Neuron (in vitro differentiated cells): Measurements from ENCODE around the gene NEDD4L.
A peak's percentile ranks its signal among the peaks of the same experiment; 100 is the strongest.

Experiments
- H2AFZ ChIP-seq: one replicate; pipeline ENCODE4 v1.6.1; 2013; ENCODE audit warnings: low read depth, mild to moderate bottlenecking, inconsistent platforms, low read length, moderate library complexity
- H3K27me3 ChIP-seq: one replicate; pipeline ENCODE4 v1.6.1; 2013; ENCODE audit warnings: low read length; ENCODE audit not compliant: insufficient read depth
- H3K36me3 ChIP-seq: one replicate; pipeline ENCODE4 v1.6.1; 2013; ENCODE audit warnings: low read length; ENCODE audit not compliant: insufficient read depth
- H3K4me1 ChIP-seq: one replicate; pipeline ENCODE4 v1.6.1; 2013; ENCODE audit warnings: low read length; ENCODE audit not compliant: insufficient read depth
- H3K4me3 ChIP-seq: 2 replicates; pipeline ENCODE4 v1.5.1; 2013; ENCODE audit warnings: mild to moderate bottlenecking, low read length, moderate library complexity
- H3K9me3 ChIP-seq: one replicate; pipeline ENCODE4 v1.6.1; 2013; ENCODE audit warnings: low read length

The NEDD4L gene

GRCh38 chr18:58033216-58033615, 10.8 kb upstream of the NEDD4L start:
- no peak overlapping the region for H3K4me3 ChIP-seq
- no peaks in the 10 kb centered on the region for H3K4me1 ChIP-seq
- no peaks in the 10 kb centered on the region for H3K9me3 ChIP-seq
- no peak overlapping the region for H2AFZ ChIP-seq
- no peaks in the 10 kb centered on the region for H3K36me3 ChIP-seq
- peaks cover 6% of the 10 kb centered on the region for H3K27me3 ChIP-seq

GRCh38 chr18:58034370-58034769, 9.7 kb upstream of the NEDD4L start:
- Histone ChIP-seq H3K4me3 (no peak overlapping the region), H2AFZ (no peak overlapping the region), H3K36me3 (no peaks in the 10 kb centered on the region), H3K4me1 (no peaks in the 10 kb centered on the region), H3K27me3 (peaks cover 9% of the 10 kb centered on the region), H3K9me3 (no peaks in the 10 kb centered on the region)

GRCh38 chr18:58037163-58037562, 6.9 kb upstream of the NEDD4L start:
- H3K4me1 ChIP-seq: no peaks in the 10 kb centered on the region
- H2AFZ ChIP-seq: no peak overlapping the region
- no peaks in the 10 kb centered on the region for H3K36me3 ChIP-seq
- peaks cover 9% of the 10 kb centered on the region for H3K27me3 ChIP-seq
- no peak overlapping the region for H3K4me3 ChIP-seq
- H3K9me3 ChIP-seq: no peaks in the 10 kb centered on the region

GRCh38 chr18:58038063-58038462, 6.0 kb upstream of the NEDD4L start:
- Histone ChIP-seq H3K4me1 (no peaks in the 10 kb centered on the region), H3K4me3 (no peak overlapping the region), H3K9me3 (no peaks in the 10 kb centered on the region), H3K27me3 (peaks cover 8% of the 10 kb centered on the region), H3K36me3 (no peaks in the 10 kb centered on the region), H2AFZ (no peak overlapping the region)

- no peaks in the 10 kb centered on the region for H3K9me3 ChIP-seq
- no peak overlapping the region for H3K4me3 ChIP-seq
- H2AFZ ChIP-seq: no peak overlapping the region
- H3K4me1 ChIP-seq: peaks cover 7% of the 10 kb centered on the region
- no peaks in the 10 kb centered on the region for H3K36me3 ChIP-seq
- peaks cover 3% of the 10 kb centered on the region for H3K27me3 ChIP-seq
These were observed 2.4 kb upstream of the NEDD4L start for GRCh38 chr18:58041633-58042032.

GRCh38 chr18:58042826-58043490, 1.1 kb upstream of the NEDD4L start:
- peak overlapping the region; percentile 71 for H3K4me3 ChIP-seq
- H2AFZ ChIP-seq: peak overlapping the region; percentile 99
- H3K27me3 ChIP-seq: peaks cover 3% of the 10 kb centered on the region
- H3K36me3 ChIP-seq: no peaks in the 10 kb centered on the region
- no peaks in the 10 kb centered on the region for H3K9me3 ChIP-seq
- H3K4me1 ChIP-seq: peaks cover 14% of the 10 kb centered on the region

GRCh38 chr18:58044370-58045241, 580 bp downstream of the NEDD4L start:
- H3K4me3 ChIP-seq: peak overlapping the region; percentile 71
- H3K27me3 ChIP-seq: no peaks in the 10 kb centered on the region
- H3K36me3 ChIP-seq: no peaks in the 10 kb centered on the region
- H2AFZ ChIP-seq: peak overlapping the region; percentile 99
- no peaks in the 10 kb centered on the region for H3K9me3 ChIP-seq
- peaks cover 14% of the 10 kb centered on the region for H3K4me1 ChIP-seq

- H3K36me3 ChIP-seq: no peaks in the 10 kb centered on the region
- peaks cover 14% of the 10 kb centered on the region for H3K4me1 ChIP-seq
- H3K27me3 ChIP-seq: no peaks in the 10 kb centered on the region
- peak overlapping the region; percentile 71 for H3K4me3 ChIP-seq
- H2AFZ ChIP-seq: peak overlapping the region; percentile 99
- H3K9me3 ChIP-seq: no peaks in the 10 kb centered on the region
These were observed 1.4 kb downstream of the NEDD4L start for GRCh38 chr18:58045242-58046092.

GRCh38 chr18:58046093-58046793, 2.2 kb downstream of the NEDD4L start:
- peaks cover 14% of the 10 kb centered on the region for H3K4me1 ChIP-seq
- H2AFZ ChIP-seq: peak overlapping the region; percentile 99
- no peaks in the 10 kb centered on the region for H3K36me3 ChIP-seq
- H3K27me3 ChIP-seq: no peaks in the 10 kb centered on the region
- H3K9me3 ChIP-seq: no peaks in the 10 kb centered on the region
- peak overlapping the region; percentile 71 for H3K4me3 ChIP-seq

GRCh38 chr18:58046794-58047555, 2.9 kb downstream of the NEDD4L start:
- Histone ChIP-seq H2AFZ (no peak overlapping the region), H3K4me3 (peak overlapping the region; percentile 71), H3K9me3 (no peaks in the 10 kb centered on the region), H3K27me3 (no peaks in the 10 kb centered on the region), H3K36me3 (no peaks in the 10 kb centered on the region), H3K4me1 (peaks cover 14% of the 10 kb centered on the region)

- no peaks in the 10 kb centered on the region for H3K36me3 ChIP-seq
- H3K27me3 ChIP-seq: no peaks in the 10 kb centered on the region
- no peak overlapping the region for H2AFZ ChIP-seq
- no peak overlapping the region for H3K4me3 ChIP-seq
- no peaks in the 10 kb centered on the region for H3K9me3 ChIP-seq
- H3K4me1 ChIP-seq: peaks cover 15% of the 10 kb centered on the region
These were observed 3.5 kb downstream of the NEDD4L start for GRCh38 chr18:58047556-58047882.

- H3K36me3 ChIP-seq: no peaks in the 10 kb centered on the region
- H2AFZ ChIP-seq: no peak overlapping the region
- H3K4me3 ChIP-seq: no peak overlapping the region
- H3K9me3 ChIP-seq: no peaks in the 10 kb centered on the region
- H3K27me3 ChIP-seq: no peaks in the 10 kb centered on the region
- H3K4me1 ChIP-seq: peaks cover 15% of the 10 kb centered on the region
These were observed 4.1 kb downstream of the NEDD4L start for GRCh38 chr18:58048081-58048642.
